Activated naive CD8-positive, alpha-beta T cell treated with anti-CD3 and anti-CD28 coated beads for 36 hours (primary cell): ENCODE measurements around the gene LAPTM4A. TPM values are rescaled to one million over a fixed set of nuclear protein-coding genes. Genes with fewer than 3 reads are reported as not detected.
A peak's percentile ranks its signal among the peaks of the same experiment; 100 is the strongest.

ENCODE experiments used
- DNase-seq: peaks from one replicate; pipeline ENCODE4 v3.0.0; 2021
- H3K27ac Mint-ChIP-seq: one replicate; pipeline ENCODE4 v1.8.0; 2022; ENCODE audit warnings: mild to moderate bottlenecking, moderate library complexity, mixed read lengths
- H3K27me3 Mint-ChIP-seq: one replicate; pipeline ENCODE4 v1.8.0; 2022; ENCODE audit warnings: mild to moderate bottlenecking, mixed read lengths
- H3K36me3 Mint-ChIP-seq: one replicate; pipeline ENCODE4 v1.8.0; 2021; ENCODE audit warnings: mild to moderate bottlenecking, mixed read lengths
- H3K4me1 Mint-ChIP-seq: one replicate; pipeline ENCODE4 v1.8.0; 2021; ENCODE audit warnings: mixed read lengths
- H3K4me3 Mint-ChIP-seq: one replicate; pipeline ENCODE4 v1.8.0; 2022; ENCODE audit warnings: mild to moderate bottlenecking, moderate library complexity, mixed read lengths
- H3K9me3 Mint-ChIP-seq: one replicate; pipeline ENCODE4 v1.8.0; 2022; ENCODE audit warnings: mixed read lengths
- total RNA-seq, 2 experiments: library from RNA; stranded (reverse); gene quantifications; one replicate each; pipeline ENCODE4 v1.2.3, GENCODE V29; 2021

LAPTM4A gene
- total RNA-seq, 2 experiments from 2014 or later: 20.5 to 20.9 TPM

DNA sequence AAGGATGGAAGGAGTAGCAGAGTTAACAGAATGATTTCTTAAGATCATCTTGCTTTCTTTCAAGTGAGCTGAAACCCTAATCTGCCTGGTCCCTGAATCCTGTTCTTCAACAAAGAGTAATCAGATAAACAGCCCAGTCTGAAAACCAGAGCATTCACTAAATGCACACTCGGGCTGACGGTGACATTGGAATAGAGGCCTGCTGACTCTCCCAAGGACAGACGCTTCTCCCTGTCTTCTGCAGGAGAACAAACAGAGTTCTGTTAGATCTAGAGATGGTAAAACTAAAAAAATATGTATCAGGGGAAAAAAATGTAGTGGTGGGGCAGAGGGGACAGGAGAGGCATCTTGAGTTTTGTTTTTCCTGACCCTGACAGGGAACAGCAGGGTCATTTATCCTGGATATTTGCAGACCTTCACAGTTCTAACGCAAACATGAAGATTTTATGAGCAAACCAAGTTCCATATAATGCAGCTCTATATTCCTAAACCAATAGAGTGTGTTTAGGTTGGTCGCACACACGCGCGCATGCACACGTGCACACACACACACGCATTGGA is 46.3 kb downstream of the LAPTM4A start:
- Mint-ChIP-seq H3K4me1 (no peaks in the 10 kb centered on the region), H3K36me3 (no peaks in the 10 kb centered on the region), H3K4me3 (no peak overlapping the region), H3K27me3 (peaks cover 34% of the 10 kb centered on the region), H3K9me3 (no peaks in the 10 kb centered on the region), H3K27ac (no peak overlapping the region)
- no peak for DNase-seq

DNA sequence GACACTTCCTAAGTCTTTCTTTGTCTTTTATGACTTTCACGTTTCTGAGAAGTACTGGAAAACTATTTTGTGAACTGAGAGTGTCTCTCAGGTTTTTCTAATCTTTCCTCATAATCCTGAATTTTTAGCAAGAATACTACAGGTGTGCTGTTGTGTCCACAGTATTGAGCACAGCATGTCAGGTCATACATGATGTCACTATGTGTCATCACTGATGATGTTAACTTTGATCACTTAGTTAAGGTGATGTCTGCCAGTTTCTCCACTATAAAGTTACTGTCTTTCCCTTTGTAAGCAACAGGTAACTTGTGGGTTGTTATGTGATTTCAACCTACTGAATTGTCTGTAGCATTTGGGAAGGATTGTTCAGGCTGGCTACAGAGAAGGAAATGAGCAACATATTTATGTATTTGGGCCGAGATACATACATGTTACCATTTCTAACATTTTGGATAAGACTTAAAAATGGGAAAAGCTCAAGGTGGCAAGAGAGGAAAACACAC is 50.0 kb downstream of the LAPTM4A start:
- Mint-ChIP-seq H3K27ac (no peak overlapping the region), H3K4me1 (no peaks in the 10 kb centered on the region), H3K4me3 (no peak overlapping the region), H3K36me3 (no peaks in the 10 kb centered on the region), H3K27me3 (peaks cover 16% of the 10 kb centered on the region), H3K9me3 (no peaks in the 10 kb centered on the region)
- no peak for DNase-seq

DNA sequence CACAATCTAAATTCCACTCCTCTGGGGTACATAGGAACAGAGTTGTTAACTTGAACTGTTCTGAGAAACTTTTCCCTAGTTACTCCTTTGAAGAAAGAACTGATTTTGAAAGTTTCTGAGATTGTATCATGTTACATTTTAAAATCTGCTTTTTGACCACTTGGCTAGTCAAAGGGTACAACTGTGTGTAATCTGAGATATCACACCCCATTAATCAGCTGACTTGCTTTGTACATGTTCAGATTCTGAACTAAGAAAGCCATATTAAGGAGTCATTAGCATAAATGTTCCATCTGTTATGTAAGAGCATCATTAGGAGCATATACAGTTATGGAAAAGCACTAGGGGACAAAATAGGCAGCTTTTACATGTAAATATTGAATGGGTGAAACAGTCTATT is 57.7 kb downstream of the LAPTM4A start:
- H3K27me3 Mint-ChIP-seq: peaks cover 23% of the 10 kb centered on the region
- H3K27ac Mint-ChIP-seq: no peak overlapping the region
- H3K9me3 Mint-ChIP-seq: no peaks in the 10 kb centered on the region
- peaks cover 14% of the 10 kb centered on the region for H3K4me1 Mint-ChIP-seq
- H3K36me3 Mint-ChIP-seq: peaks cover 7% of the 10 kb centered on the region
- no peak for DNase-seq
- no peak overlapping the region for H3K4me3 Mint-ChIP-seq

DNA sequence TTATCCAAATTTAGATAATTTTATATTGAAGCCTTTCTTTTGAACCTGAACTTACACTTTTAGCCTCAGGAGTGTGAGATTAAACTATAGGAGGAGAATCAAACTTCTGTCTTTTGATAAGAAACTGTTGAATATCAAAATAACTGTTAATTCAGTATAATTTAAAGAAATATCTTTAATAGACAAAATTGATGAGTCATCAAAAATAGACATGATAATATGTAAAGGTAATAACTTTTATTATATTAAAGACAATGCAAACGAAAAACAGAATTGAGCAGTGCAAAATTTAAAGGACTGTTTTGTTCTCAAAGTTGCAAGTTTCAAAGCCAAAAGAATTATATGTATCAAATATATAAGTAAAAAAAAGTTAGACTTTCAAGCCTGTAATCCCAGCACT is 59.5 kb downstream of the LAPTM4A start:
- Mint-ChIP-seq H3K27ac (no peak overlapping the region), H3K4me3 (no peak overlapping the region), H3K9me3 (no peaks in the 10 kb centered on the region), H3K4me1 (peaks cover 24% of the 10 kb centered on the region), H3K36me3 (peaks cover 13% of the 10 kb centered on the region), H3K27me3 (peaks cover 23% of the 10 kb centered on the region)
- no peak for DNase-seq

DNA sequence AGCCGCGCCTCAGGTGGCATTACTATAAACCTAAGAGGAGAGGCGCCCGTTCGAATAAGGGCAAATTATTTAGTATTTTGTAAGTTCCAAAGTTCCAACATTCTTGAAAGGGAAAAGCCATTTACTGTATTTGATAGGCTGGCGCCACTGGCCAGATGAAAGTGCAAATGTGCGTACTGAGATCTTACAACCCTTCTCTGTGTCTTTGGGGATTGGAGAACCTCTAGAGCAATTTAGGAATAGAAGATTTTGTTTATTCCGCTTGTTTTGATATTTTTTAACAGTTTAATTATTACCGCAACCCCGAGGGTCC is 61.1 kb downstream of the LAPTM4A start:
- H3K27me3 Mint-ChIP-seq: peaks cover 18% of the 10 kb centered on the region
- peaks cover 20% of the 10 kb centered on the region for H3K36me3 Mint-ChIP-seq
- H3K4me1 Mint-ChIP-seq: peaks cover 24% of the 10 kb centered on the region
- no peak for DNase-seq
- H3K4me3 Mint-ChIP-seq: peak overlapping the region; percentile 92
- peak overlapping the region; percentile 82 for H3K27ac Mint-ChIP-seq
- H3K9me3 Mint-ChIP-seq: no peaks in the 10 kb centered on the region

DNA sequence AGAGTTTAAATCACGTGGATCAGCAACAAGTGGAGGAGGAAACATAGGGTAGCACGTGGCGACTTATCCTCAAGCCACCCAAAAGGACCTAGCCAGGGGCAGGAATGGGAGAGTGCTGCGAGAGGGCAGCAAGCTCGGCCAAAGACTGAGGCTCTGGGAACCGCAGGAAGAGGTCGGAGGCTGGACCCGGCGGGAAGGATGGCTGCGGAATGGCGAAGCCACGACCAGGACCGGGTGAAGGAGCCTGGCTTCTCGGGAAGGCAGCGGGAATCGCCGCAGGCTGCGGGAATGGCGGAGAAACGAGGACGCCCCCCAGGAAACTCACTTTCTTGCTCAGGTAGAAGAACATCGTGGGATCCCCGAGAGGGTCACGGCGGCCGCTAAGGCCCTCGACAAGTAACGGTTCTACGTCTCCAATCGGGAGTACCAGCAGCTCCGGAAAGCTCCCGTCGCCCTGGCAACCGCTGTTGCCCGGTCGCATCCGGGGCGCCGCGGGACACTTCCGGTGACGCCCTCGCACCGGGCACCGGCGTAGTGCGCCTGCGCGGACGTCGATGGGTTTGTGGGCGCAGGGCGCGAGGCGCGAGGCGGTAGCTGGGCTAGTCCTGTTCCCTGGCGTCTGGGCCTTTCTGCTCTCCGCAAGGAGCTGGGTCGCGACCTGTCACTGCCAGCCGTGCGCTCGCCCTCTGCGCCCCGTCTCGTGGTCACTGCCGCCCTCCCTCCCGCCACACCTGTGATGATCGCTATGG is 61.6 kb downstream of the LAPTM4A start, which contains the start of gene WDR35:
WDR35 (minus strand) TSS at position 439 of the 749 bp plus-strand sequence; CDS start at position 349, 90 bp downstream.
- peaks cover 20% of the 10 kb centered on the region for H3K36me3 Mint-ChIP-seq
- peak; percentile 95 for DNase-seq

DNA sequence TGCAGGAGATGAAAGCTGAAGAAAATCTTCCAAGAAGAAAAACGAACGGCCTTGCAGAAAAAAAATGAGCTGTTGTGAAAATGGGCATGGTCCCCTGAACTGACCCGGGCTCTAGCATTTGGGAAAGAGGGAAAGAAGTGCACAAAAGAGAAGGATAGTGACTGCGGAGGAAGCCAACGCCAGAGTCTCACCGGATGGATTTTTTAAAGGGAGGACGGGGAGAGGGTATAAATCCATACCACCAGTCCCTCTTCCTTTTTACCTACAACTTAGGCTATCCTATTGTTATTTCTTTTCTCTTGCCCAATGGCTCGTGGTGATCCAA is 62.1 kb downstream of the LAPTM4A start:
- Mint-ChIP-seq H3K9me3 (no peaks in the 10 kb centered on the region), H3K27me3 (peaks cover 18% of the 10 kb centered on the region), H3K27ac (peak overlapping the region; percentile 82), H3K4me3 (peak overlapping the region; percentile 92), H3K36me3 (peaks cover 20% of the 10 kb centered on the region), H3K4me1 (peaks cover 24% of the 10 kb centered on the region)
- DNase-seq: no peak

More for the DNA sequence above, 61.6 kb downstream of the LAPTM4A start, which contains the start of gene WDR35:
- peaks cover 18% of the 10 kb centered on the region for H3K27me3 Mint-ChIP-seq
- peak within 1 kb of the TSS; percentile 92 for H3K4me3 Mint-ChIP-seq
- no peaks in the 10 kb centered on the region for H3K9me3 Mint-ChIP-seq
- peak within 1 kb of the TSS; percentile 82 for H3K27ac Mint-ChIP-seq
- peaks cover 24% of the 10 kb centered on the region for H3K4me1 Mint-ChIP-seq

DNA sequence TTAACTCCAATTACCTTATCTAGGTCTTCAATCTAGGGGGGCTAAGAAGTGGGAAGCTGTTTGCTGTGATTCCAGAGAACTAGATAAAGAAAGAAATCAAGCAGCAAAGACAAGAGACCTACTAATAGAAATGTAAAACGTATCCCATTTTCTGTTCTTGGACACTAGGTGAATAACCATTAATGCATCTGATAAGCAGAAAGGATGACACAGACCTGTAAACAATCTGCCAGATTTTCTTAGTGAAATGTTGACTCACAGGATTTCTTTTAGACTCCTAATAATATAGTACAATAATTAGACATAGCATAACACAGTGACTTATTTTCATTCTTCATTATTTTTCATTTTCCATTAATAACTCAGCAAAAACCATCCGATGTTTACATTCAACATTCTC is 62.8 kb downstream of the LAPTM4A start:
- Mint-ChIP-seq H3K36me3 (peaks cover 20% of the 10 kb centered on the region), H3K4me1 (peaks cover 24% of the 10 kb centered on the region), H3K9me3 (no peaks in the 10 kb centered on the region), H3K27ac (no peak overlapping the region), H3K4me3 (peak overlapping the region; percentile 92), H3K27me3 (peaks cover 16% of the 10 kb centered on the region)
- DNase-seq: no peak

DNA sequence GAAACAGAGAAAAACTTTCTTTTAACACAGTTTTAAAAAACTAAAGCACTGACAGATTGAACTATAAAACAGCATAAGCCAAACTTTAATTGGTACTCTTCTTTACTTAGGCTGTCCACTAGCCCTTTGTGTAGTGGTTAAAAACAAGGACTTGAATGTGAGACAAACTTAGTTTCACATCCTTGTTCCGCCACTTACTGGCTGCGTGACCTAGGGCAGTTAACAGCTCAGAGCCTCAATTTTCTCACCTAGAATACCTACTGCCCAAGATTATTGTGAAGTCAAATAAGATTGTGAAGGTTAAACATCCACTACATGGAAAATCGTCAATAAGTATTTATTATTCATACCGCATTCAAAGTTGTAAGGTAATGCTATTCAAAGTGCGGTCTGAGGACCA is 63.5 kb downstream of the LAPTM4A start:
- no peak overlapping the region for H3K27ac Mint-ChIP-seq
- peaks cover 24% of the 10 kb centered on the region for H3K4me1 Mint-ChIP-seq
- H3K36me3 Mint-ChIP-seq: peaks cover 20% of the 10 kb centered on the region
- no peak overlapping the region for H3K4me3 Mint-ChIP-seq
- H3K27me3 Mint-ChIP-seq: peaks cover 12% of the 10 kb centered on the region
- DNase-seq: no peak
- no peaks in the 10 kb centered on the region for H3K9me3 Mint-ChIP-seq

Other genes starting within 250 kb of the LAPTM4A start
- 10 to 100 TPM; 14.9 to 15.3 TPM for gene TTC32, start 149.6 kb downstream of the LAPTM4A start, total RNA-seq
- gene WDR35, start 61.5 kb downstream of the LAPTM4A start, total RNA-seq: 10 to 100 TPM; 10.1 to 10.2 TPM
- gene MATN3, start 39.0 kb downstream of the LAPTM4A start, total RNA-seq: not detected
- under 1 TPM in 1 of 2 experiments, not detected in 1; 0.36 TPM for gene SDC1, start 173.5 kb upstream of the LAPTM4A start, total RNA-seq